HEK293 (cell line): ENCODE results near the gene HMG20A.

ENCODE experiments used
- CTCF ChIA-PET: fragments of 350-600 bp; formaldehyde crosslinking; extraction: SDS; loops from one replicate; lab custom pipeline; 2021; ENCODE audit warnings: antibody characterized with exemption; lab: Yijun Ruan, JAX
- POLR2A ChIA-PET: fragments of 300-600 bp; formaldehyde crosslinking; extraction: SDS; loops from one replicate; lab custom pipeline; 2020; ENCODE audit warnings: antibody characterized with exemption, inconsistent platforms; lab: Yijun Ruan, JAX
- H3K27ac ChIP-seq: fragments of 200-500 bp; sonication (Bioruptor generic); 2 replicates; pipeline ENCODE4 v1.5.1; 2014; ENCODE audit warnings: low read depth, low read length, control low read depth, inconsistent platforms; ENCODE audit errors: extremely low read depth
- H3K36me3 ChIP-seq, 2 experiments: fragments of 200-500 bp in 1 of 2; sonication (Bioruptor generic) in 1 of 2; 1 replicate in 1 of 2; 2 replicates in 1 of 2; pipeline ENCODE4 v1.5.1; 2014 to 2017; ENCODE audit warnings: inconsistent platforms in 2 of 2, low read length in 2 of 2; ENCODE audit not compliant: control insufficient read depth in 2 of 2, insufficient read depth in 1 of 2
- H3K4me1 ChIP-seq: fragments of 200-500 bp; sonication (Bioruptor generic); 2 replicates; pipeline ENCODE4 v1.5.1; 2014; ENCODE audit warnings: mild to moderate bottlenecking, low read length, inconsistent platforms; ENCODE audit not compliant: control insufficient read depth, insufficient read depth
- H3K4me3 ChIP-seq: 2 replicates; pipeline ENCODE4 v1.5.1; 2011; ENCODE audit warnings: low read depth, mild to moderate bottlenecking, control low read depth, low read length, moderate library complexity
- H3K9me3 ChIP-seq: fragments of 200-500 bp; sonication (Bioruptor generic); 2 replicates; pipeline ENCODE4 v1.5.1; 2014; ENCODE audit warnings: low read depth, low read length, inconsistent platforms; ENCODE audit not compliant: control insufficient read depth, insufficient read depth
- KLF16 ChIP-seq: fragments of 450-650 bp; formaldehyde crosslinking; IDR thresholded peaks from 2 replicates; pipeline ENCODE4 v1.5.1; 2017; ENCODE audit warnings: missing biosample characterization, missing genetic modification characterization
- MZF1 ChIP-seq: fragments of 450-650 bp; formaldehyde crosslinking; IDR thresholded peaks from 2 replicates; pipeline ENCODE4 v1.5.1; 2017; ENCODE audit warnings: missing biosample characterization, missing genetic modification characterization, borderline replicate concordance
- SALL2 ChIP-seq: fragments of 450-650 bp; formaldehyde crosslinking; IDR thresholded peaks from 2 replicates; pipeline ENCODE4 v1.5.0; 2017; ENCODE audit warnings: missing biosample characterization, mild to moderate bottlenecking, missing genetic modification characterization, borderline replicate concordance
- ZBTB20 ChIP-seq: fragments of 450-650 bp; formaldehyde crosslinking; IDR thresholded peaks from 2 replicates; pipeline ENCODE4 v1.5.1; 2016; ENCODE audit warnings: missing biosample characterization, missing genetic modification characterization
- ZFP69B ChIP-seq: fragments of 450-650 bp; formaldehyde crosslinking; IDR thresholded peaks from 2 replicates; pipeline ENCODE4 v1.5.1; 2016; ENCODE audit warnings: missing biosample characterization, missing genetic modification characterization
- ZNF266 ChIP-seq: fragments of 450-650 bp; formaldehyde crosslinking; IDR thresholded peaks from 2 replicates; pipeline ENCODE4 v1.5.1; 2016; ENCODE audit warnings: missing biosample characterization, missing genetic modification characterization, low read depth
- ZNF311 ChIP-seq: fragments of 450-650 bp; formaldehyde crosslinking; IDR thresholded peaks from 2 replicates; pipeline ENCODE4 v1.5.1; 2017; ENCODE audit warnings: missing biosample characterization, missing genetic modification characterization, borderline replicate concordance
- ZNF704 ChIP-seq: fragments of 450-650 bp; formaldehyde crosslinking; IDR thresholded peaks from 2 replicates; pipeline ENCODE4 v1.5.1; 2016; ENCODE audit warnings: missing biosample characterization, missing genetic modification characterization
- ZNF76 ChIP-seq: fragments of 450-650 bp; formaldehyde crosslinking; IDR thresholded peaks from 2 replicates; pipeline ENCODE4; 2016; ENCODE audit warnings: low read depth, missing biosample characterization, missing genetic modification characterization, borderline replicate concordance
- ZNF768 ChIP-seq: fragments of 450-650 bp; formaldehyde crosslinking; IDR thresholded peaks from 2 replicates; pipeline ENCODE4 v1.5.1; 2018; ENCODE audit warnings: missing biosample characterization, mild to moderate bottlenecking, missing genetic modification characterization
- ZNF843 ChIP-seq: fragments of 450-650 bp; formaldehyde crosslinking; IDR thresholded peaks from 2 replicates; pipeline ENCODE4 v1.5.1; 2016; ENCODE audit warnings: missing biosample characterization, missing genetic modification characterization
- ZSCAN5A ChIP-seq: fragments of 450-650 bp; formaldehyde crosslinking; IDR thresholded peaks from 2 replicates; pipeline ENCODE4 v1.5.1; 2016; ENCODE audit warnings: missing biosample characterization, missing genetic modification characterization
- ZXDB ChIP-seq: fragments of 450-650 bp; formaldehyde crosslinking; IDR thresholded peaks from 2 replicates; pipeline ENCODE4 v1.5.1; 2016; ENCODE audit warnings: missing biosample characterization, missing genetic modification characterization
- TF ChIP-seq, protein P1 (sequence below): fragments of 450-650 bp; formaldehyde crosslinking; conservative IDR thresholded peaks from 2 replicates; pipeline ENCODE4 v1.5.1; 2016; ENCODE audit warnings: low read depth, missing biosample characterization, missing genetic modification characterization
- TF ChIP-seq, protein P2 (sequence below): fragments of 450-650 bp; formaldehyde crosslinking; IDR thresholded peaks from 2 replicates; pipeline ENCODE4 v1.5.1; 2016; ENCODE audit warnings: missing biosample characterization, missing genetic modification characterization
- TF ChIP-seq, protein P3 (sequence below): fragments of 450-650 bp; formaldehyde crosslinking; IDR thresholded peaks from 2 replicates; pipeline ENCODE4 v1.5.1; 2016; ENCODE audit warnings: missing biosample characterization, missing genetic modification characterization, borderline replicate concordance

Gene HMG20A

GRCh38 chr15:77457191-77457904 lies 36.7 kb downstream of the HMG20A start:
- Histone ChIP-seq H3K4me1 (peaks cover 8% of the 10 kb centered on the region; the same call in 1 of the 2 replicates), H3K4me3 (no peak overlapping the region), H3K27ac (no peak overlapping the region), H3K9me3 (no peaks in the 10 kb centered on the region), H3K36me3 (peaks cover 25 to 28% of the 10 kb centered on the region in 2 experiments)
- POLR2A ChIA-PET: no interaction called here
- TF ChIP-seq ZNF704 (no peak), SALL2 (tag by site-specific recombination) (no peak), ZNF76 (tag by site-specific recombination) (no peak), ZSCAN5A (tag by site-specific recombination) (no peak), ZNF768 (tag by site-specific recombination) (no peak), ZFP69B (tag by site-specific recombination) (no peak), MZF1 (no peak), KLF16 (tag by site-specific recombination) (no peak), ZNF266 (tag by site-specific recombination) (no peak), ZXDB (no peak), ZNF311 (no peak), ZBTB20 (tag by site-specific recombination) (no peak), ZNF843 (tag by site-specific recombination) (no peak)
- TF ChIP-seq, protein P1, sequence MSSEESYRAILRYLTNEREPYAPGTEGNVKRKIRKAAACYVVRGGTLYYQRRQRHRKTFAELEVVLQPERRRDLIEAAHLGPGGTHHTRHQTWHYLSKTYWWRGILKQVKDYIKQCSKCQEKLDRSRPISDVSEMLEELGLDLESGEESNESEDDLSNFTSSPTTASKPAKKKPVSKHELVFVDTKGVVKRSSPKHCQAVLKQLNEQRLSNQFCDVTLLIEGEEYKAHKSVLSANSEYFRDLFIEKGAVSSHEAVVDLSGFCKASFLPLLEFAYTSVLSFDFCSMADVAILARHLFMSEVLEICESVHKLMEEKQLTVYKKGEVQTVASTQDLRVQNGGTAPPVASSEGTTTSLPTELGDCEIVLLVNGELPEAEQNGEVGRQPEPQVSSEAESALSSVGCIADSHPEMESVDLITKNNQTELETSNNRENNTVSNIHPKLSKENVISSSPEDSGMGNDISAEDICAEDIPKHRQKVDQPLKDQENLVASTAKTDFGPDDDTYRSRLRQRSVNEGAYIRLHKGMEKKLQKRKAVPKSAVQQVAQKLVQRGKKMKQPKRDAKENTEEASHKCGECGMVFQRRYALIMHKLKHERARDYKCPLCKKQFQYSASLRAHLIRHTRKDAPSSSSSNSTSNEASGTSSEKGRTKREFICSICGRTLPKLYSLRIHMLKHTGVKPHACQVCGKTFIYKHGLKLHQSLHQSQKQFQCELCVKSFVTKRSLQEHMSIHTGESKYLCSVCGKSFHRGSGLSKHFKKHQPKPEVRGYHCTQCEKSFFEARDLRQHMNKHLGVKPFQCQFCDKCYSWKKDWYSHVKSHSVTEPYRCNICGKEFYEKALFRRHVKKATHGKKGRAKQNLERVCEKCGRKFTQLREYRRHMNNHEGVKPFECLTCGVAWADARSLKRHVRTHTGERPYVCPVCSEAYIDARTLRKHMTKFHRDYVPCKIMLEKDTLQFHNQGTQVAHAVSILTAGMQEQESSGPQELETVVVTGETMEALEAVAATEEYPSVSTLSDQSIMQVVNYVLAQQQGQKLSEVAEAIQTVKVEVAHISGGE: no peak
- TF ChIP-seq, protein P2, sequence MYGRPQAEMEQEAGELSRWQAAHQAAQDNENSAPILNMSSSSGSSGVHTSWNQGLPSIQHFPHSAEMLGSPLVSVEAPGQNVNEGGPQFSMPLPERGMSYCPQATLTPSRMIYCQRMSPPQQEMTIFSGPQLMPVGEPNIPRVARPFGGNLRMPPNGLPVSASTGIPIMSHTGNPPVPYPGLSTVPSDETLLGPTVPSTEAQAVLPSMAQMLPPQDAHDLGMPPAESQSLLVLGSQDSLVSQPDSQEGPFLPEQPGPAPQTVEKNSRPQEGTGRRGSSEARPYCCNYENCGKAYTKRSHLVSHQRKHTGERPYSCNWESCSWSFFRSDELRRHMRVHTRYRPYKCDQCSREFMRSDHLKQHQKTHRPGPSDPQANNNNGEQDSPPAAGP (tag by site-specific recombination): no peak
- TF ChIP-seq, protein P3, sequence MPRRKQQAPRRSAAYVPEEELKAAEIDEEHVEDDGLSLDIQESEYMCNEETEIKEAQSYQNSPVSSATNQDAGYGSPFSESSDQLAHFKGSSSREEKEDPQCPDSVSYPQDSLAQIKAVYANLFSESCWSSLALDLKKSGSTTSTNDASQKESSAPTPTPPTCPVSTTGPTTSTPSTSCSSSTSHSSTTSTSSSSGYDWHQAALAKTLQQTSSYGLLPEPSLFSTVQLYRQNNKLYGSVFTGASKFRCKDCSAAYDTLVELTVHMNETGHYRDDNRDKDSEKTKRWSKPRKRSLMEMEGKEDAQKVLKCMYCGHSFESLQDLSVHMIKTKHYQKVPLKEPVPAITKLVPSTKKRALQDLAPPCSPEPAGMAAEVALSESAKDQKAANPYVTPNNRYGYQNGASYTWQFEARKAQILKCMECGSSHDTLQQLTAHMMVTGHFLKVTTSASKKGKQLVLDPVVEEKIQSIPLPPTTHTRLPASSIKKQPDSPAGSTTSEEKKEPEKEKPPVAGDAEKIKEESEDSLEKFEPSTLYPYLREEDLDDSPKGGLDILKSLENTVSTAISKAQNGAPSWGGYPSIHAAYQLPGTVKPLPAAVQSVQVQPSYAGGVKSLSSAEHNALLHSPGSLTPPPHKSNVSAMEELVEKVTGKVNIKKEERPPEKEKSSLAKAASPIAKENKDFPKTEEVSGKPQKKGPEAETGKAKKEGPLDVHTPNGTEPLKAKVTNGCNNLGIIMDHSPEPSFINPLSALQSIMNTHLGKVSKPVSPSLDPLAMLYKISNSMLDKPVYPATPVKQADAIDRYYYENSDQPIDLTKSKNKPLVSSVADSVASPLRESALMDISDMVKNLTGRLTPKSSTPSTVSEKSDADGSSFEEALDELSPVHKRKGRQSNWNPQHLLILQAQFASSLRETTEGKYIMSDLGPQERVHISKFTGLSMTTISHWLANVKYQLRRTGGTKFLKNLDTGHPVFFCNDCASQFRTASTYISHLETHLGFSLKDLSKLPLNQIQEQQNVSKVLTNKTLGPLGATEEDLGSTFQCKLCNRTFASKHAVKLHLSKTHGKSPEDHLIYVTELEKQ (tag by site-specific recombination): no peak
- CTCF ChIA-PET: interaction anchor here (0.7 to 1.7 kb wide), 5 partner anchors 12 to 338 kb away, joined by 3 to 7 read pairs (median 3); no protein-coding TSS in a partner anchor
